ENCODE data around the gene CALCA. TPM values are rescaled to one million over a fixed set of nuclear protein-coding genes. Genes with fewer than 3 reads are reported as not detected.

CALCA gene
- polyA plus RNA-seq, 1 donor from 2014 or later: not detected

DNA sequence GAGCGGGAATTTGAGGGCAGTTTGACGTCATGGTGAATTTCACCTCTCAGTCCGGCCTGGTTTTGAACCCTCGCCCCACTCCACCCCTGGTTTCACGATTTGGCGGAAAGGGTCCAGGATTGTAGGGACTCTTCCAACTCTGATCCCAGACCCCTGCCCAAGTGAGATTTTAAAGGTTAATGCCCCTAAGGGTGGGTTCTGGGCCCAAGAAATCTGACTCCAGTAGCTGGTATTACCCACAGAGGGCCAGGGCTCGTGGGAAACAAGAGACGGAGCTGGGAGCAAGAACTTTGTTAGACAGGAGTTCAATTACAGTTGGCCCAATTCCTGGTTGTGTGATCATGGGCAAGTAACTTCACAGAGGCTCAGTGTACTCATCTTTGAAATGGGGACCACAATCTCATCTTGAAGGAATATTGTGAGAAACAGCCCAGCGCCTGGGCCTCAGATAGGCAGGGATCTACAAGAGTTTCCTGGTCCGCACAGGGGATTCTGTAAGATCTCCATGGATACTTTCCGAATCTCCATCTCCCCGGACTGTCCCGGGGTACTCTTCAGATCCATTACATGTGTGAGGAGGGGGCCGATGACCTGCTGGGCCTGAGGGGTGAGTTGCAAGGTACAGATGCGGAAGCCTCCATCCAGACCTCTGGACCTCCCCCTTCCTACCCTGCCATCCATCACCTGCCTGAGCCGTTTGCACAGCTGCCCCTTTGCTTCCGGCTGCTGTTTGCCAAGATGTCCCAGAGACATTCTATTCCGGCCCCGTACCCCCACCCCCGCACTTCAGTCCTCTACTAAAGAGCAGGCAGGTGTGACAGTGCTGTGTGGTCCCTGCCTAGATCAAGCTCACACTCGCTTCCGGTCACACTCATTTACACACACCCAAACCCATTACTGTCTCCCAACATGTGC, 687 bp upstream of the CALCA start:
- Mint-ChIP-seq H3K4me1 (peaks cover 15 to 24% (median 18%) of the 10 kb centered on the region in 3 donors), H3K27ac (no peak overlapping the region), H3K4me3 (peak overlapping the region; percentile 33 to 87 (median 73)), H3K27me3 (peaks cover 73% of the 10 kb centered on the region), H3K9me3 (no peaks in the 10 kb centered on the region), H3K36me3 (no peaks in the 10 kb centered on the region)

DNA sequence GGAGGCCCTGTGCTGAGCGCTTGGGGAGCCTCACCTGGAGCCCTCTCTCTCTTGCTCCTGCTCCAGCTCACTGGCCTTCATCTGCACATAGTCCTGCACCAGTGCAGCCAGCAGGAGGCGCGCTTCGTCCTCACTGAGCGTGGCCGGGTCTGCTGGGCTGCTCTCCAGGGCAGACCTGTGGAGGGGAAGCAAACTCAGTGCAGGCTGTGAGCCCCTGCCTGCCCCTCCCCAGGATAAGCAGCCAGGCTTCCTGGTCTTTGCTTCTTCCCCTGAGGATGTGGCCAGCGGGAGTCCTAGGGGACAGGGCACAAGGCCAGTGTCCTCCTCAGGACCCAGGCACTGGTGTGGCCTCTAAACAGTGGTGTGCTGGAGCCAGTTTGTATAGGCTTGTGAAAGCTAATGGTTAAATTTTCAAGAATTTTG, 2.2 kb downstream of the CALCA start:
- Mint-ChIP-seq H3K4me1 (peaks cover 12 to 20% (median 16%) of the 10 kb centered on the region in 3 donors), H3K4me3 (no peak overlapping the region), H3K27me3 (peaks cover 61% of the 10 kb centered on the region), H3K9me3 (peaks cover 0 to 1% (median 0%) of the 10 kb centered on the region in 3 donors), H3K36me3 (no peaks in the 10 kb centered on the region), H3K27ac (no peak overlapping the region)

DNA sequence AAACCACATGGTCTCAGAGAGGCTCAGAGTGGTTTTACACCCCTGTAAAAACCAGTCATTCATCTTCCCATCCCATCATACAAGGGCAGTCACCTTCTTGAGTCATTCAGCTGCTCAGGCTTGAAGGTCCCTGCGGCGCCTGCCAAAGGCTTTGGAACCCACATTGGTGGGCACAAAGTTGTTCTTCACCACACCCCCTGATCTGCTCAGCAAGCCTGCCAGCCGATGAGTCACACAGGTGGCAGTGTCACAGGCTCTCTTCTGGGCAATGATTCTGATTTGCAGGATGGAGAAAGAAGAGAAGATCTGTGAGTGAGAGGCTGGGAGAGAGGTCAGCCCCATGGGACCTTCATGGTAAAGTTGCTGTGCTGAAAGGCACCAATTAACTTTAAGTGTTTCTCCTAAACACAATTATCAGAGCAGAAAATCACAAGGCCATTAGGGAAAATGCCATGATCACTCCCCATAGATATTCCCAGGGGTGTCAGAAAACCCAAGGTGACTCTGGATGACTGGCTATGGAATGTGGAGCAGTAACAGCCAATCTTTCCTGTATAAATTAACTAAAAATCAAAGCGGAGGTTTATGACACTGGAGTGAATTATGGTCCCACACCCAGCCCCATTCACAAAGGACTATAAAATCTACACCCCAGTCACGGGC, 4.4 kb downstream of the CALCA start:
- Mint-ChIP-seq H3K27ac (no peak overlapping the region), H3K36me3 (no peaks in the 10 kb centered on the region), H3K4me3 (no peak overlapping the region), H3K4me1 (peaks cover 0 to 3% (median 3%) of the 10 kb centered on the region in 3 donors), H3K9me3 (peaks cover 0 to 1% (median 0%) of the 10 kb centered on the region in 3 donors), H3K27me3 (peaks cover 39% of the 10 kb centered on the region)

DNA sequence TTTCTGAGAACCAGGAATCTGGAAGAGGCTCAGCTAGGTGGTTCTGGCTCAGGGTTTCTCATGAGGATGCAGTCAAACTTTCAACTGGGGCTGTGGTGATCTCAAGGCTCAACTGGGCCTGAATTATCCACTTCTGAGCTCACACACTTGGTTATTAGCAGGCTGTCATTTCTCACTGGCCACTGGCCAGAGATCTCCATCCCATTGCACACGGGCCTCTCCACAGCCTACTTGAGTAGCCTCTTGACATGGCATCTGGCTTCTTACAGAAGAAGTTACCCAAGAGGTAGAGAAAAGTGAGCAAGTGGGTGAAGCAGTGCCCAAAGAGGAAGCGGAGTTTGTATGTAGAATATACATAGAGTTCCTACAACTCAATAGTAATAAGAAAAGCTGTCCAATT, 16.0 kb downstream of the CALCA start:
- Mint-ChIP-seq H3K36me3 (no peaks in the 10 kb centered on the region), H3K9me3 (no peaks in the 10 kb centered on the region), H3K27me3 (peaks cover 4% of the 10 kb centered on the region), H3K4me3 (no peak overlapping the region), H3K4me1 (no peaks in the 10 kb centered on the region), H3K27ac (no peak overlapping the region)

DNA sequence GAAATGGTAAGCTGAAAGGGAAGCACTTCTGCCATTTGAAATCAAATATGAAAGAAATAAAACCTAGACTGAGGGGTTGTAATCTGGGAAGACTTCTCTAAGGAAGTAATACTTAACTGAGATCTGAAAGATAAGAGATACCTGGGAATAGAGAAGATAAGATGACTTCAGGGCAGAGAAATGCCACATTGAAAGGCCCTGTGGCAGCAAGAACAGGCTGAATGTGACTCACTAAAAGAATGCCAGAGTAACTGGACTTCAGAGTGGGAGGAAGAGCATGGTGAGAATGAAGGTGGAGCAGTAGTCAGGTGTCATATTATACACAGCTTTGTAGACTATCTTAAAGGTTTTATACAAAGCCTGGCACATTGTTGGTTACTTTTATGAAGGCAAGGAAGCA, 17.6 kb downstream of the CALCA start:
- Mint-ChIP-seq H3K36me3 (no peaks in the 10 kb centered on the region), H3K27me3 (peaks cover 4% of the 10 kb centered on the region), H3K9me3 (no peaks in the 10 kb centered on the region), H3K4me3 (no peak overlapping the region), H3K27ac (no peak overlapping the region), H3K4me1 (no peaks in the 10 kb centered on the region)

DNA sequence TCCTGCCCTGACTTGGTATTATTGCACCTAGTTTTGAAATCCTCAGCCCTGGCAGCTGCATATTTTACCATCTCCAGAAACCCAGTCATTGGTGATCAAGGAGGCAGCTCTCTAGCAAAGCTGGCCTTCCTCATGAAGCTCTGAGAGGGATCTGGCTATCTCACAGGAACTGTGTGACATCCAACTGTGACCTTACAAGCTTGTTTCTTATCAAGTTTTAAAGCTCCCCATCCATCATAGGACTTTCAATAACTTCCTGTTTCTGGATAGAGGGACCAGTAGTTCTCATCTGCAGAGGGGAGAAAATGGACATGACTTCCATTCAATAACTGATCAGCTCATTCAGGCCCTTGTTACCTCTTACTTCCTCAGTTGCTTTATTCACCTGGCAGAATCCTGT, 18.2 kb downstream of the CALCA start:
- H3K27me3 Mint-ChIP-seq: peaks cover 4% of the 10 kb centered on the region
- H3K27ac Mint-ChIP-seq: no peak overlapping the region
- no peaks in the 10 kb centered on the region for H3K36me3 Mint-ChIP-seq
- H3K4me3 Mint-ChIP-seq: no peak overlapping the region
- H3K4me1 Mint-ChIP-seq: no peaks in the 10 kb centered on the region
- no peaks in the 10 kb centered on the region for H3K9me3 Mint-ChIP-seq

DNA sequence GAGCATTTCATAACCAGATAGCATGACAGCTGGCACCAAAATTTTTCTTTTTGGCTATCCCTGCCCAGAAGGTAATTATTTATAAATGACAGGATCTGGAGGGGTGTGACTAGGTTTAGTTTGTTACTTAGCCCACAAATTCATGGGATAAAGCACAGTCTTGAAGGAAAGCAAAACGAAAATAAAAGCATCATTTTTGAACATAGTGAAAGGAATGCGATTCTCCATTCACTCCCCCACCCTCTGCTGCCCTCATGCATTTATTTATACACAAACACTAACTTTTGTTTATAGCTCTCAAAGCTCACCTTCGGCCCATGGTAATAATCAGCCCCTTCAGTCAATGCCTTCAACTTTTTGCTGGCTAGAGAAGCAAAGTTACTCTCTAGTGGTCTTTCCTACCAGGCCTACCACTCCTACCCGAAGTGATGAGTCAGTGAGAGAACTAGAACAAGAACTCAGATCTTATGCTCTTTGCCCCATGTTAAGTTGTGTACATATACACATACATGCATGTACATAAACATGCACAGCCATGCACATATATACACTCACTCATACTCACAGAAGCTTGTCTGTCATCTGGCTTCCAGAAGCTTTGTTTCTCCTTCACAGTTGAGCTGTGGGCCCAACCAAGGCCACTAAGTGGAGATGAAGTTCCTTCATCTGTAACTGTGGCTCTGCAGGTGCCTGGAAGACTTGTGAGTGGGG, 22.6 kb downstream of the CALCA start:
- H3K9me3 Mint-ChIP-seq: no peaks in the 10 kb centered on the region
- no peaks in the 10 kb centered on the region for H3K4me1 Mint-ChIP-seq
- H3K4me3 Mint-ChIP-seq: no peak overlapping the region
- H3K36me3 Mint-ChIP-seq: no peaks in the 10 kb centered on the region
- no peak overlapping the region for H3K27ac Mint-ChIP-seq
- H3K27me3 Mint-ChIP-seq: no peaks in the 10 kb centered on the region

DNA sequence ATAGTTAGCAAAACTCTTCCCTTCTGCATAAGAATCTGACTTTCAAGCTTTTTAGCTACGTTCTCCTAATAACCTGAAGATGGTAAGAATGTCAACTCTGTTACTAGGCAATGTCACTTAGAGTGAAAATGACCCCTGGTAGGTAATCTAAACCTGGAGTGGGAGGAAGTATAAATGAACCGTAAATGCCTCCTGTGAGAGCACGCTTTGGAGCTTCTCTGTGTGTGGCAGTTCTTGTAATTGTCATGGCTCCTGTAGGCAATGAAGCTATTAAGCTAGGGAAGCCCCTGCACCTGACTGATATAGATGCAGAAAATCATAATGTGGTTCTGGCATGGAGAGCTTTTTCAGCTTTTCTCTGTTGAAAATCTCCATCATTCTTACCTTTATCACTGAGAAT, 29.4 kb downstream of the CALCA start:
- Mint-ChIP-seq H3K27me3 (peaks cover 3% of the 10 kb centered on the region), H3K36me3 (no peaks in the 10 kb centered on the region), H3K27ac (no peak overlapping the region), H3K9me3 (peaks cover 1 to 8% (median 3%) of the 10 kb centered on the region in 3 donors), H3K4me1 (no peaks in the 10 kb centered on the region), H3K4me3 (no peak overlapping the region)

DNA sequence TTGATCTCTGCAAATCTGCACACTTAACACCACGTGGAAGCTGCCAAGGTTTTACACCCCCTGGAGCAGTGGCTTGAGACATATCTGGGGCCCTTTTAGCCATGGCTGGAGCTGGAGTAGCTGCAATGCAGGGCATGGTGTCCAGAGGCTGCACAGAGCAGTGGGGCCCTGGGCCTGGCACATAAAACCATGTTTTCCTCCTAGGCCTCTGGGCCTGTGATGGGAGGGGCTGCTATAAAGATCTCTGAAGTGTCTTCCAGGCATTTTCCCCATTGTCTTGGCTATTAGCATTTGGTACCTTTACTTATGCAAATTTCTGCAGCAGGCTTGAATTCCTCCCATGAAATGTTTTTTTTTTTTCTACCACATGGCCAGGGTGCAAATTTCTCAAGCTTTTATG, 33.2 kb downstream of the CALCA start:
- H3K27ac Mint-ChIP-seq: no peak overlapping the region
- H3K4me3 Mint-ChIP-seq: no peak overlapping the region
- no peaks in the 10 kb centered on the region for H3K4me1 Mint-ChIP-seq
- no peaks in the 10 kb centered on the region for H3K36me3 Mint-ChIP-seq
- H3K9me3 Mint-ChIP-seq: peaks cover 1 to 9% (median 3%) of the 10 kb centered on the region in 3 donors
- peaks cover 4% of the 10 kb centered on the region for H3K27me3 Mint-ChIP-seq

DNA sequence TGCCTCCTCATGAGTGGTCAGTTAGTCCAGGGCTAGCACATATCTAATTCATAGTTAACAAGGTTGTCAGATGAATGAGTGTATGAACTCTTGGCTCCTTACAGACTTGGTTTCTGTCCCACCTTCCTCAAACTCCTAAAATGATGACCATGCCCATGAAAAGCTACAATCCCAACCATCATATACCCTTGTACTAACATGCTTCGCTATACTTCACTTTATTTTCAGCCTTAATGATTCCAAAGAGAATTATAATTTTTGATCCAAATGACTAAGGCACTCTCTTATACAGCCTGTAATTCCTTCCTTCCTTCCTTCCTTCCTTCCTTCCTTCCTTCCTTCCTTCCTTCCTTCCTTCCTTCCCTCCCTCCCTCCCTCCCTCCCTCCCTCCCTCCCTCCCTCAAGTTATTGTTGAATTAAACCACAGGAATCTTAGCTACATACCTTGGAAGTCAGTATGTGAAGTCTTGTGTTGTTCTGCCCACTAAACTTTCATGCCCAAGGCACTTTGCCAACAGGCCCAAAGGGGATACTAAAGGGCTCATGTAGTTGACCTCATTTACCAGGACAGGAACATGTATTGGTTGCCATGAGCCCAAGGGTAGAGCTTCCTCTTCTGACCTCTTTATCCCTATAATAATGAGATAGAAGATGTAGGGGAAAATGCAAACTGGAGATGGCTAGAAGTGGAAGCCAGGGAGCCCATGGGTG, 37.4 kb downstream of the CALCA start:
- Mint-ChIP-seq H3K4me3 (no peak overlapping the region), H3K4me1 (no peaks in the 10 kb centered on the region), H3K9me3 (peaks cover 0 to 6% (median 1%) of the 10 kb centered on the region in 3 donors), H3K27me3 (peaks cover 5% of the 10 kb centered on the region), H3K27ac (no peak overlapping the region), H3K36me3 (no peaks in the 10 kb centered on the region)

DNA sequence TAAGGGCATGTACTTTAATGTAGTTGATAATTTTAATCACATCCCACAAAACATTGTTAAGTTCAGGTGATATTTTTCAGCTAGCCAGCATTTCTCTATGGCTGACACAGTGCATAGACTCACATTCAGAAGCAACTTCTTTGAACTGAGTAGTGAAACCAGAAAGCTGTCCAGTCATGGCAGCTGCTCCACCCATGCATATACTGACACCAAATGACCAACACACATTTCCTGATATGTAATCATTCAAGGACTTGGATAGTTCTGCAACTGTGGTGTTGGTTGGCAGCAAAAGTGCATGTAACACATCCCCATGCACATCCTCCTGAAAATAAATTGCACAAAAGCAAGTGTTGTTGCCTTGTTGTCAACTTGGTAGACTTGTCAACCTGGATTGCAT, 39.7 kb downstream of the CALCA start:
- H3K36me3 Mint-ChIP-seq: no peaks in the 10 kb centered on the region
- H3K4me1 Mint-ChIP-seq: no peaks in the 10 kb centered on the region
- H3K4me3 Mint-ChIP-seq: no peak overlapping the region
- H3K27ac Mint-ChIP-seq: no peak overlapping the region
- peaks cover 5% of the 10 kb centered on the region for H3K27me3 Mint-ChIP-seq
- H3K9me3 Mint-ChIP-seq: peaks cover 0 to 7% (median 2%) of the 10 kb centered on the region in 3 donors

DNA sequence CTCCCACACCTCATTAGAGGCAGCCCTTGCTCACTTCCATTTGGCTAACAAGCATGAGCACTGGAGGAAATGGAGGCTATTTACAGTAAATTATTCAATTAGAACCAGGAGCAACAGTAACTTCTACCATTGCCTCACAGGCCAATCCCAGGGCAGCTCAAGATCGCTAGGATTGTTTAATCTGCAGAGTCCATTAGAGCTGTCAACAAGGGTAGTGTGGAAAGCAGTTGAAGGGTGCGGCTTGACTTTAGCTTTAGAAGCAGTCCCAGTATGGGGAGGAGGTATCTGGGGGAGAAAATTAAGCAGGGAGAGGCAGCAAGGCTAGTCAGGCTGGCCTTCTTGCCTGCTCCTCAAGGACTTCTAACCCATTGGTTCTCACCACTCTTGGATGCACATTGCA, 41.8 kb downstream of the CALCA start:
- H3K9me3 Mint-ChIP-seq: peaks cover 0 to 7% (median 2%) of the 10 kb centered on the region in 3 donors
- peaks cover 5% of the 10 kb centered on the region for H3K27me3 Mint-ChIP-seq
- no peak overlapping the region for H3K4me3 Mint-ChIP-seq
- H3K36me3 Mint-ChIP-seq: no peaks in the 10 kb centered on the region
- no peak overlapping the region for H3K27ac Mint-ChIP-seq
- H3K4me1 Mint-ChIP-seq: no peaks in the 10 kb centered on the region

DNA sequence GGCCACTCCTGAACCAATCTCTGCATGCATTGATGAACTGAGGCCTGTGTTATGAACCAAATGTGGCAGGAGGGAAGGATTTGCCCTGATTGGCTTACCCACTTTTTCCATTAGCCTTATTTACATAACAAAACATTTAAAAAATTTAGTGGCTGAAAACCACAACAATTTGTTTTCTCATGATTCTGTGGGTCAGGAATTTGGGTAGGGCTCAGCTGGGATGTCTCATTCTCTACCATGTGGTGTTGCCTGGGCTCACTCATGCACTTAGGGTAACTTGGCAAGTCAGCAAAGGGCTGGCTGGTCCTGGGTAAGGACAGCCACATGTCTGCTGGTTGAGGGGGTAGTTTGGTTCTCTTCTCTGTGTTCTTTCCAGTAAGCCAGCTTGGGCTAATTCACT, 45.0 kb downstream of the CALCA start:
- H3K27me3 Mint-ChIP-seq: peaks cover 4% of the 10 kb centered on the region
- H3K4me1 Mint-ChIP-seq: no peaks in the 10 kb centered on the region
- no peak overlapping the region for H3K27ac Mint-ChIP-seq
- no peaks in the 10 kb centered on the region for H3K36me3 Mint-ChIP-seq
- H3K9me3 Mint-ChIP-seq: peaks cover 0 to 7% (median 2%) of the 10 kb centered on the region in 3 donors
- H3K4me3 Mint-ChIP-seq: no peak overlapping the region

DNA sequence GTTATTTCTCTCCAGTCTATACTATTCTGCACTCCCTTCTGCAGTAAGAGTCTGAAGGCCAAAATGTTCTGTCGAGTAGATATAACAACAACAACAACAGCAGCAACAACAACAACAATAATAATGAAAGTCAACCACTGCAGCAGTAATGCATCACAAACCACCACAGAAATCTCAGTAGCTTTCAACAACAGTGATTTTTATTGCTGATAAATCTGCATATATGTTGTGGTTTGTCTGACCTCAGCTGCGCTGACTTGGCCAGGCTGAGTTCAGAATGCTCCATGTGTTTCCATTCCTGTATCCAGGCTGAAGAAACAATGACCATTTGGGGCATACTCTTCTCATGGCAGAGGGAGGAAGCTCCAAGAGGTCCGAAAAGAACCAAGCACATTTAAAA, 47.8 kb downstream of the CALCA start:
- peaks cover 0 to 5% (median 2%) of the 10 kb centered on the region in 3 donors for H3K9me3 Mint-ChIP-seq
- H3K27ac Mint-ChIP-seq: no peak overlapping the region
- H3K4me3 Mint-ChIP-seq: no peak overlapping the region

More for the DNA sequence above, 47.8 kb downstream of the CALCA start:
- Mint-ChIP-seq H3K27me3 (no peaks in the 10 kb centered on the region), H3K4me1 (no peaks in the 10 kb centered on the region), H3K36me3 (no peaks in the 10 kb centered on the region)
